Measurements from ENCODE around the gene ALDH3B2. TPM values are rescaled to one million over a fixed set of nuclear protein-coding genes. Genes with fewer than 3 reads are reported as not detected.

The ALDH3B2 gene
- total RNA-seq, 2 experiments from 2014 or later, result not detected

GRCh38 chr11:67656278-67656922, 18.0 kb downstream of the ALDH3B2 start:
- ATAC-seq (no peak), DNase-seq (no peak)
- ChIA-PET CTCF (interaction anchor here (1.4 to 3.7 kb wide), 4 partner anchors 16 to 42 kb away, joined by 3 to 63 read pairs (median 9); partner anchors contain the start of gene NUDT8), POLR2A (interaction anchor here (0.7 kb wide), 1 partner anchor 235 kb away, joined by 3 read pairs; no protein-coding TSS in a partner anchor)
- peaks cover 6% of the 10 kb centered on the region for H3K36me3 Mint-ChIP-seq (ENCODE audit: low read depth)
- no peak overlapping the region for H3K27ac Mint-ChIP-seq
- peaks cover 6% of the 10 kb centered on the region for H3K9me3 Mint-ChIP-seq (ENCODE audit: insufficient read depth)
- H3K4me3 Mint-ChIP-seq, result no peak overlapping the region
- H3K27me3 Mint-ChIP-seq (ENCODE audit: low read depth), result no peaks in the 10 kb centered on the region
- H3K4me1 Mint-ChIP-seq (ENCODE audit: low read depth), result peaks cover 8% of the 10 kb centered on the region

DNA sequence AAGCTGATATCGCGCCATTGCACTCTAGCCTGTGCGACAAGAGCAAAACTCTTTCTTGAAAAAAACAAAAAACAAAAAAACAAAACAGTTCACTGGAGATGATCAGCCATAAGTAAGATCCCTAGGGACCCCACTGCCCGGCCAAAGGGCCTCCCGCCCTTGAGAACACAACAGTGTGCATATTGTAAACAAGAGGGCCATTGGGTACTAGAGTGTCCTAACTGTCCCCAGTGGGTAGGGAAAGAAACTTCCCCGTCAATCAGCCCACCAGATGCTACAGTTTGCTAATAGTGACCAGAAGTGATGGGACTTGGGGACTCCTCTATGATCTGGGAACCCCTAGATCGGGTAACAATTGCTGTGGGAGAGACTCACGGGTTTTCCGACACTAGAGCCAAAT, 20.2 kb downstream of the ALDH3B2 start:
- peaks cover 6% of the 10 kb centered on the region for H3K9me3 Mint-ChIP-seq (ENCODE audit: insufficient read depth)

DNA sequence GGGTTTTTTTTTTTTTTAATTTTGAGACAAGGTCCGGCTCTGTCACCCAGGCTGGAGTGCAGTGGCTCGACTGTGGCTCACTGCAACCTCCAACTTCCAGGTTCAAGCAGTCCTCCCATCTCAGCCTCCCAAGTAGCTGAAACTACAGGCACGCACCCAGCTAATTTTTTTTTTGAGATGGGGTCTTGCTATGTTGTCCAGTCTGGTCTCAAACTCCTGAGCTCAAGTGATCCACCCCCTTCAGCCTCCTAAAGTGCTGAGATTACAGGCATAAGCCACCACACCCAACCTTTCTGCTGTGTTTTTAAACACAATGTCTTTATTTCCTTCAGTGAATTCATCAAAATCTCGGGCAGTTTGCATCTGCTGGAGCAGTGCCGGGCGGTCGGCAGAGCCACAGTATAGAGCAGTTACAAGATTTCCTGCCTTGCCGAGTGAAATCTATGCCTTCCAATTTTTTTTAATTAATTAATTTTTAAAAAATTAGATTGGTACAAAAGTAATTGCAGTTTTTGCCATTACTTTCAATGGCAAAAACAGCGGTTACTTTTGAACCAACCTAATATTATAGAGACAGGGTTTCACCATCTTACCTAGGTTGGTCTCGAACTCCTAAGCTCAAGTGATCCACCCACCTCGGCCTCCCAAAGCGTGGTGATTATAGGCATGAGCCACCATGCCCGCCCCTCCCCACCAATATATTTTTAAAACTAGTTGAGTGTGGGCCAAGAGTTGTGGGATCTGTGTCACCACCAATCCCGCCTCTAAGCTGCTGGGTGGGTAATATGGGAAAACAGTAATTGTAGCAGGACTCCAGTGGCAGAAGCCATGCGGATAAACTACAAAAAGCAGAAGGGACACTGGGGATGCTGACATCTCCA, 21.2 kb downstream of the ALDH3B2 start:
- no peak for DNase-seq
- Mint-ChIP-seq H3K4me3 (no peak overlapping the region), H3K27me3 (ENCODE audit: low read depth) (no peaks in the 10 kb centered on the region), H3K4me1 (ENCODE audit: low read depth) (peaks cover 29% of the 10 kb centered on the region), H3K27ac (no peak overlapping the region), H3K36me3 (ENCODE audit: low read depth) (peaks cover 8% of the 10 kb centered on the region), H3K9me3 (ENCODE audit: insufficient read depth) (peaks cover 6% of the 10 kb centered on the region)
- ChIA-PET CTCF (interaction anchor here (2.8 kb wide), 1 partner anchor 23 kb away, joined by 22 read pairs; the partner anchor contains the start of gene NUDT8), POLR2A (no interaction called here)
- no peak for ATAC-seq

More for the DNA sequence above, 20.2 kb downstream of the ALDH3B2 start:
- ChIA-PET POLR2A (no interaction called here), CTCF (interaction anchor here (1.0 to 2.1 kb wide), 2 partner anchors 24 to 40 kb away, joined by 3 to 11 read pairs; partner anchors contain the start of gene NUDT8)
- H3K36me3 Mint-ChIP-seq (ENCODE audit: low read depth), result peaks cover 8% of the 10 kb centered on the region
- no peak overlapping the region for H3K27ac Mint-ChIP-seq
- no peak overlapping the region for H3K4me3 Mint-ChIP-seq
- ATAC-seq (no peak), DNase-seq (no peak)
- H3K4me1 Mint-ChIP-seq (ENCODE audit: low read depth), result peaks cover 26% of the 10 kb centered on the region
- H3K27me3 Mint-ChIP-seq (ENCODE audit: low read depth), result no peaks in the 10 kb centered on the region

- POLR2A ChIA-PET, result interaction anchor here (0.7 kb wide), 1 partner anchor 215 kb away, joined by 3 read pairs; no protein-coding TSS in a partner anchor
- H3K27me3 Mint-ChIP-seq (ENCODE audit: low read depth), result no peaks in the 10 kb centered on the region
- H3K9me3 Mint-ChIP-seq (ENCODE audit: insufficient read depth), result peaks cover 6% of the 10 kb centered on the region
- no peak overlapping the region for H3K4me3 Mint-ChIP-seq
- H3K27ac Mint-ChIP-seq, result no peak overlapping the region
- no peak for ATAC-seq
- H3K36me3 Mint-ChIP-seq (ENCODE audit: low read depth), result peaks cover 8% of the 10 kb centered on the region
- DNase-seq, result no peak
- CTCF ChIA-PET, result interaction anchor here (2.8 to 8.1 kb wide), 2 partner anchors 8 to 22 kb away, joined by 22 to 81 read pairs; partner anchors contain the start of gene NUDT8
- peaks cover 38% of the 10 kb centered on the region for H3K4me1 Mint-ChIP-seq (ENCODE audit: low read depth)
Measured at GRCh38 chr11:67651976-67652781, 22.2 kb downstream of the ALDH3B2 start.

DNA sequence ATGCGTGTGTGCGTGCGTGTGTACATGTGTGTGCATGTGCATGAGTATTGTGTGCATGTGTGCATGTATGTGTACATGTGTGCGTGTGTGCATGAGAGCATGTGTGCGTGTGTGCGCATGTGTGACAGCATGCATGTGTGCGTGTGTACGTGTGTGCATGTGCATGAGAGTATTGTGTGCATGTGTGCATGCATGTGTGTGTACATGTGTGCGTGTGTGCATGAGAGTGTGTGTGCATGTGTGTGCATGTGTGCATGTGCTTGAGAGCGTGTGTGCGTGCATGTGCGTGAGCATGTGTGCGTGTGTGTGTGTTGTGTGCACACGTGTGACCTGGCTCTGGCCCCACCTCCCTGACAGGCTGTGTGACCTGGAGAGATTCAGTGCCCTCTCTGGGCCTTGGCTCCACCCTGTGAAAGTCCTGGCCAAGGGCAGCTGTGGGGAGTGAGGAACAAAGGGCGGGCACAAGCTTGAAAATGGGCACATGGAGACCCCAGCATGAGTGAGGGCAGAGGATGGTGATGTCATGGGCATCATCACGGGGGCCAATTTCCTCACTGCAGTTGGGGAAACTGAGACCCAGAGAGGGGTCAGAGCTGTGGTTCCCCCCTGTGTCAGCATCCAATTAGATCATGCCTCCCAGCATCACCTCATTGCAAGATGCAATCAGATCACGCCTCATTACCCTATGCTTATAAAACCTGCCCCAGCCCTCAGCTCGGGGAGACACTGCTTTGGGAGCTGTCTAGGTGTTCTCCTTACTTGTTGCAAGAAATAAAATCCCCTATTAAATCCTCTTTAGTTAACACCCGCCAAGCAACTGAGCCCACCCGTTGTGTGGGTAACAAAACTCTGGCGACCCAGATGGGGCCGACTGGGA, 24.6 kb downstream of the ALDH3B2 start:
- Mint-ChIP-seq H3K27me3 (ENCODE audit: low read depth) (no peaks in the 10 kb centered on the region), H3K9me3 (ENCODE audit: insufficient read depth) (peaks cover 2% of the 10 kb centered on the region), H3K4me3 (peak overlapping the region; percentile 76), H3K36me3 (ENCODE audit: low read depth) (peaks cover 1% of the 10 kb centered on the region), H3K4me1 (ENCODE audit: low read depth) (peaks cover 57% of the 10 kb centered on the region), H3K27ac (peak overlapping the region; percentile 95)
- DNase-seq, result peak; percentile 51
- CTCF ChIA-PET, result interaction anchor here (1.1 to 8.3 kb wide), 5 partner anchors 10 to 32 kb away, joined by 3 to 111 read pairs (median 5); partner anchors contain the start of genes NUDT8 and TBX10
- peak; percentile 5 for ATAC-seq
- POLR2A ChIA-PET, result interaction anchor here (0.9 kb wide), 1 partner anchor 17 kb away, joined by 3 read pairs; no protein-coding TSS in a partner anchor

DNA sequence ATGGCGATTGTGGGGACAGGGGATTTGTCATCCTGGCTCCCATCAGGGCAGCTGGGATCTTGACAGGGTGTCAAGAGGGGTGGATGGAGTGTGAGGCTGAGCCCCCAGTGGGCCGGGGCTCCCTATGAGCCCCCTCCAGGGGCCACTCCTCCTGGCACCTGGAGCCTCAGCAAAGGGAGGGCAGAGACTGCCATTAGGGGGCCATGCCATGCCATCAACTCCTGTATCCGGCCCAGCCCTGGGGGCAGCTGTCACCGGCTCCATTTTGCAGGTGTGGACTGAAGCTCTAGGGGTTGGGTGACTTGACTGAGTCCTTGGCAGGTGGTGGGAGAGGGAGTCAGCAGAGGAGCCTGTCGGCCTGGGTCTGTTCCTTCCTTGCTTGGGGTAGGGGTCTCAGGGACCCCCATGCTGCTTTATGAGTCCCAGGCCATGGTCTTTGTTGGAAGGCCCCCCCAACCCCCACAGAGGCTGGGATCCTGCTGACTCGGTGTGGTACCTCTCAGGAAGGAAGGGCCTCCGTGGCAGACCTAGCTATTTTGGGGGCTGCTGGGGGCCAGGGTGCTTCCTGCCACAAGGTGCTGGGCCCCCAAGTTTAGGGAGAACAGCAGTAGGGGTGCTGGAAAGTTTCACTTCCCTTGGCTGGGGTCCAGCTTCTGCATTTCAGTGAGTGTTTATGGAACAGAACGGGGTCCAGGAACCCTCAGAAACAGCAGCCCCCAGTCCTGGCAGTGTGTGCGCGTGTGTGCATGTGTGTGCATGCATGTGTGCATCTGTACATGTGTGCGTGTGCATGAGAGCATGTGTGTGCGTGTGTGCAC, 25.4 kb downstream of the ALDH3B2 start:
- H3K4me3 Mint-ChIP-seq, result peak overlapping the region; percentile 36
- POLR2A ChIA-PET, result interaction anchor here (0.9 to 1.3 kb wide), 3 partner anchors 16 to 35 kb away, joined by 3 to 4 read pairs (median 3); no protein-coding TSS in a partner anchor
- H3K9me3 Mint-ChIP-seq (ENCODE audit: insufficient read depth), result no peaks in the 10 kb centered on the region
- ATAC-seq, result no peak
- peak overlapping the region; percentile 95 for H3K27ac Mint-ChIP-seq
- peaks cover 59% of the 10 kb centered on the region for H3K4me1 Mint-ChIP-seq (ENCODE audit: low read depth)
- peaks cover 1% of the 10 kb centered on the region for H3K36me3 Mint-ChIP-seq (ENCODE audit: low read depth)
- DNase-seq, result peak; percentile 40
- H3K27me3 Mint-ChIP-seq (ENCODE audit: low read depth), result no peaks in the 10 kb centered on the region
- CTCF ChIA-PET, result interaction anchor here (1.1 to 8.3 kb wide), 10 partner anchors 9 to 66 kb away, joined by 3 to 111 read pairs (median 4); partner anchors contain the start of gene NUDT8

GRCh38 chr11:67648140-67648795, 26.2 kb downstream of the ALDH3B2 start:
- no peaks in the 10 kb centered on the region for H3K9me3 Mint-ChIP-seq (ENCODE audit: insufficient read depth)
- ATAC-seq (peak; percentile 84), DNase-seq (peak; percentile 78)
- ChIA-PET CTCF (interaction anchor here (1.1 to 8.3 kb wide), 9 partner anchors 8 to 66 kb away, joined by 3 to 111 read pairs (median 4); partner anchors contain the start of gene NUDT8), POLR2A (interaction anchor here (1.0 to 1.3 kb wide), 3 partner anchors 13 to 34 kb away, joined by 3 to 4 read pairs (median 3); no protein-coding TSS in a partner anchor)
- no peaks in the 10 kb centered on the region for H3K27me3 Mint-ChIP-seq (ENCODE audit: low read depth)
- peaks cover 60% of the 10 kb centered on the region for H3K4me1 Mint-ChIP-seq (ENCODE audit: low read depth)
- H3K36me3 Mint-ChIP-seq (ENCODE audit: low read depth), result peaks cover 1% of the 10 kb centered on the region
- H3K4me3 Mint-ChIP-seq, result no peak overlapping the region
- peak overlapping the region; percentile 72 for H3K27ac Mint-ChIP-seq

DNA sequence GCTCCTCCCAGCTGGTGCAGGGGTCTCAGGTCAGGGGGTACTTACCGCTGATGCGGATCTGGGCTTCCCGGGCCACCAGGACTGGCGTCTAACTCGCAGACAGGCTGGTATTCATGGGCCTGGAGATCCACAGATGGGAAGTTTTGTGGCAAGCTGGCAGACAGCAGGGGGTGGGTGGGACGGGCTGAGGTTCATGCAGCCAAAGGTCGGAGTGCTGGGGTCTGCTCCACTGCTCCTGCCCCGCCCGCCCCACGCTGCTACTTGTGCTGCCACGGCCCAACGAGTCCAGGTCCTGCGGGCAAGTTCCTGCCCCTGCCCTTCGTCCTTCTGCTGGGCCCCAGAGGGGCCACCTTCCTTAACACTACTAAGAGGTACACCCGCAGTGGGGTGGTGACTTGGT, 27.0 kb downstream of the ALDH3B2 start:
- ATAC-seq (no peak), DNase-seq (no peak)
- Mint-ChIP-seq H3K27ac (peak overlapping the region; percentile 83), H3K4me3 (no peak overlapping the region), H3K27me3 (ENCODE audit: low read depth) (no peaks in the 10 kb centered on the region), H3K36me3 (ENCODE audit: low read depth) (peaks cover 1% of the 10 kb centered on the region), H3K9me3 (ENCODE audit: insufficient read depth) (no peaks in the 10 kb centered on the region), H3K4me1 (ENCODE audit: low read depth) (peaks cover 60% of the 10 kb centered on the region)
- ChIA-PET POLR2A (interaction anchor here (0.9 to 1.8 kb wide), 4 partner anchors 13 to 33 kb away, joined by 3 to 7 read pairs (median 4); partner anchors contain the start of gene NUDT8), CTCF (interaction anchor here (1.1 to 8.3 kb wide), 6 partner anchors 9 to 65 kb away, joined by 3 to 111 read pairs (median 5); partner anchors contain the start of gene NUDT8)

All from activated CD8-positive, alpha-beta T cell treated with anti-CD3 and anti-CD28 coated beads, Interleukin-2, amount 10 ng/mL, durations not matched to agents 7 days and 5 days (primary cell).